ENCODE data around the gene CTNNA2. TPM values are rescaled to one million over a fixed set of nuclear protein-coding genes. Genes with fewer than 3 reads are reported as not detected.

Gene CTNNA2
- total and polyA plus RNA-seq, 9 of the 15 experiments (the other 6 are each of a cell fraction or from before 2014, with no cell fraction given) = 0.03 to 0.40 (median 0.15) TPM

DNA sequence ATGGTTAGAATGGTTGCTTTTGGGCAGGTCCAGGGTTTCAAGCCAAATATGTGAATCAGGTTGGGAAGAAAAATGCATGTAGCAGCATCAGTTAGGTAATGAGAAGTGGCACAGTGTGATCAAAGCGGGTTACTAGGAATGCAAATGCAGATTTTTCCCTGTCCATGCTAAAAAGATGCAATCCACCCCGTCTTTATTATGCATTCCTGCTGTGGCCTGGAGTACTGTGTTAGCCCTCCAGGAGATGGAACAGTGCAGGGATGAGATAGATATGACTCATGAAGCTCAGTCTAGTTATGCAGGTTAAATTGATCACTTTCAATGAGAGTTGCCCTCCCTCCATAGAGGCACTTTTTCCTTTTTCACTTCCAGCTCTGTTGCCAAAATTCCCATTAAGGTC lies 283.8 kb downstream of the CTNNA2 start (continued):
- TF ChIP-seq NFIX (CRISPR knock-in tag; IDR thresholded peaks at IDR 0.05; ENCODE audit: low read depth) (no peak), MYBL2 (IDR thresholded peaks at IDR 0.05; ENCODE audit: low read depth) (no peak), MYBL2 (CRISPR knock-in tag; IDR thresholded peaks at IDR 0.05; ENCODE audit: borderline replicate concordance) (no peak), NCOR1 (IDR thresholded peaks at IDR 0.05) (no peak), SAFB (IDR thresholded peaks at IDR 0.05; ENCODE audit: borderline replicate concordance, low read depth, low read length) (no peak), STAT5B (CRISPR knock-in tag; IDR thresholded peaks at IDR 0.05) (no peak), JUND (IDR thresholded peaks at IDR 0.05; ENCODE audit: borderline replicate concordance, low read depth, low read length) (no peak), JUND (tag; IDR thresholded peaks at IDR 0.05; ENCODE audit: borderline replicate concordance, low read depth, low read length) (no peak), ZFPM2 (CRISPR knock-in tag; IDR thresholded peaks at IDR 0.05) (no peak), CHD4 (IDR thresholded peaks at IDR 0.05; ENCODE audit: insufficient read depth, insufficient replicate concordance, low read depth, low read length, poor library complexity, severe bottlenecking) (no peak)

DNA sequence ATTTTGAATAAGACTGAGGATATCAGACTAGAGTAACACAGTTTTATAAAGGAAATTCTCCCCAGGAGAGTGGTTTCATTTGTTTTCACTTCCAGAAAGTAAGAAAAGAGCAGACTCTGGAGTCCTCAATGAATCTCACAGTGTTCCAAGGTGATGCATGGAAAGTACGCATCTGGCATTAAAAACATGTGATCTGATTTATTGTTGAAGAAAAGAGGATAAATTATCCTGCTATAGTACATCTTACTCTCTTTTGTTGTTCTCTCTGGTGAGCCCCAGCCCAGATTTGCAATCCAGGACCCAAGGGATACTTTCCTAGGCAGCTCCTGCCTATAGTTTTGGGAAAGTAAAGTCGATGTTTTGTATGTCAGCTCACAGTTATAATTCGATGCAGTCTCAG lies 285.9 kb downstream of the CTNNA2 start:
- 7% methylated on average over 3 of the region's 3 CpGs for WGBS (ENCODE audit: insufficient coverage, low coverage, missing lambda C conversion rate)
- Histone ChIP-seq H3K4me2 (ENCODE audit: insufficient read depth, low read length) (no peak overlapping the region), H3K9me1 (ENCODE audit: control insufficient read depth, insufficient read depth, low read length) (no peaks in the 10 kb centered on the region), H3K9ac (ENCODE audit: insufficient read depth in 1 of 2, low read depth in 2 of 2, low read length in 2 of 2) (no peak overlapping the region), H3K27me3 (ENCODE audit: control insufficient read depth in 2 of 2, insufficient read depth in 2 of 2, low read length in 2 of 2) (no peaks in the 10 kb centered on the region), H3K4me1 (replicated peaks in 1 of 2; ENCODE audit: control insufficient read depth in 2 of 2, insufficient read depth in 2 of 2, low read length in 2 of 2) (no peaks in the 10 kb centered on the region), H3K79me2 (ENCODE audit: control insufficient read depth, insufficient read depth, low read length) (no peaks in the 10 kb centered on the region), H4K20me1 (replicated peaks; ENCODE audit: control insufficient read depth, insufficient read depth, low read length) (no peaks in the 10 kb centered on the region), H3K9me3 (replicated peaks; ENCODE audit: control insufficient read depth, insufficient read depth, low read depth, low read length) (no peaks in the 10 kb centered on the region), H2AFZ (ENCODE audit: low read depth, low read length) (no peak overlapping the region), H3K27ac (ENCODE audit: extremely low read depth, low read depth, low read length) (no peak overlapping the region), H3K36me3 (ENCODE audit: control insufficient read depth, insufficient read depth, low read length) (no peaks in the 10 kb centered on the region), H3K4me3 (no peak overlapping the region)
- ChIA-PET CTCF (ENCODE audit: low intra/inter-chr PET ratio) (no interaction called here), POLR2A (no interaction called here)
- ATAC-seq (no peak), FAIRE-seq (no peak), DNase-seq (ENCODE audit: extremely low read depth in 1 of 4, low spot score in 3 of 4) (no peak)
- in situ Hi-C loops (cut with MboI) = no loop called here
- no TSS peak for BruUV-seq (replicated peaks)
- intact Hi-C loops (cut with micrococcal nuclease) = no loop called here
- TF ChIP-seq MED1 (CRISPR knock-in tag; IDR thresholded peaks at IDR 0.05; ENCODE audit: borderline replicate concordance) (no peak), POLR2A (conservative IDR thresholded peaks at IDR 0.05) (no peak), YY1 (IDR thresholded peaks at IDR 0.05; ENCODE audit: borderline replicate concordance in 1 of 3, control insufficient read depth in 1 of 3, extremely low read depth in 1 of 3, insufficient read depth in 3 of 3, insufficient read length in 1 of 3, insufficient replicate concordance in 2 of 3, low read depth in 1 of 3, low read length in 2 of 3) (no peak), MLLT1 (IDR thresholded peaks at IDR 0.05) (no peak), NR2C2 (CRISPR knock-in tag; IDR thresholded peaks at IDR 0.05) (no peak), NR2C2 (tag; IDR thresholded peaks at IDR 0.05) (no peak), PRPF4 (IDR thresholded peaks at IDR 0.05; ENCODE audit: insufficient read depth, low read depth, low read length, poor library complexity, severe bottlenecking) (no peak), SMAD2 (IDR thresholded peaks at IDR 0.05; ENCODE audit: low read depth, low read length) (no peak), RCOR1 (IDR thresholded peaks at IDR 0.05; ENCODE audit: borderline replicate concordance in 1 of 2, low read depth in 2 of 2, low read length in 2 of 2) (no peak)
- TF ChIP-seq, protein P1, sequence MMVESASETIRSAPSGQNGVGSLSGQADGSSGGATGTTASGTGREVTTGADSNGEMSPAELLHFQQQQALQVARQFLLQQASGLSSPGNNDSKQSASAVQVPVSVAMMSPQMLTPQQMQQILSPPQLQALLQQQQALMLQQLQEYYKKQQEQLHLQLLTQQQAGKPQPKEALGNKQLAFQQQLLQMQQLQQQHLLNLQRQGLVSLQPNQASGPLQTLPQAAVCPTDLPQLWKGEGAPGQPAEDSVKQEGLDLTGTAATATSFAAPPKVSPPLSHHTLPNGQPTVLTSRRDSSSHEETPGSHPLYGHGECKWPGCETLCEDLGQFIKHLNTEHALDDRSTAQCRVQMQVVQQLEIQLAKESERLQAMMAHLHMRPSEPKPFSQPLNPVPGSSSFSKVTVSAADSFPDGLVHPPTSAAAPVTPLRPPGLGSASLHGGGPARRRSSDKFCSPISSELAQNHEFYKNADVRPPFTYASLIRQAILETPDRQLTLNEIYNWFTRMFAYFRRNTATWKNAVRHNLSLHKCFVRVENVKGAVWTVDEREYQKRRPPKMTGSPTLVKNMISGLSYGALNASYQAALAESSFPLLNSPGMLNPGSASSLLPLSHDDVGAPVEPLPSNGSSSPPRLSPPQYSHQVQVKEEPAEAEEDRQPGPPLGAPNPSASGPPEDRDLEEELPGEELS (CRISPR knock-in tag; IDR thresholded peaks at IDR 0.05; ENCODE audit: borderline replicate concordance) = no peak

Measured in K562 (cell line).